Ascending aorta (tissue), 2 donors: Measurements from ENCODE around the gene ABCA1. TPM values are rescaled to one million over a fixed set of nuclear protein-coding genes. Genes with fewer than 3 reads are reported as not detected.

Experiments
- DNase-seq, 2 donors: peaks; one replicate each; pipeline ENCODE4 v3.0.0-alpha.2; 2019; ENCODE audit warnings: low spot score in 2 of 2
- H3K27ac ChIP-seq, 2 donors: fragments of 200-600 bp; sonication (generic); one replicate each; pipeline ENCODE4 v1.5.1; 2016 to 2017; ENCODE audit warnings: mild to moderate bottlenecking in 1 of 2
- H3K27me3 ChIP-seq: fragments of 200-600 bp; sonication (generic); one replicate; pipeline ENCODE4 v1.5.1; 2017
- H3K36me3 ChIP-seq, 2 donors: fragments of 200-600 bp; sonication (generic); one replicate each; pipeline ENCODE4 v1.5.1; 2016
- H3K4me1 ChIP-seq, 2 donors: fragments of 200-600 bp; sonication (generic); one replicate each; pipeline ENCODE4 v1.5.1; 2016 to 2017; ENCODE audit warnings: mild to moderate bottlenecking in 1 of 2
- H3K4me3 ChIP-seq, 2 donors: fragments of 200-600 bp; sonication (generic); one replicate each; pipeline ENCODE4 v1.5.1; 2016 to 2017; ENCODE audit warnings: mild to moderate bottlenecking in 1 of 2
- H3K9me3 ChIP-seq, 2 donors: fragments of 200-600 bp; sonication (generic); one replicate each; pipeline ENCODE4 v1.5.1; 2016
- intact Hi-C: fragments of 100-400 bp; cut with DNase I; formaldehyde crosslinking; loops from one replicate; pipeline ENCODE4 v1.15.1; 2023
- total RNA-seq: library from RNA; depleted of rRNA; stranded (reverse); fragments of >200 nt; gene quantifications from one replicate; pipeline ENCODE4 v1.1.0, GENCODE V29; 2016
- TF ChIP-seq, protein P1 (sequence below), 3 experiments: fragments of 200-600 bp in 2 of 3; fragments of 450-650 bp in 1 of 3; sonication (generic) in 2 of 3; IDR thresholded peaks; one replicate each; pipeline ENCODE4 v1.5.1; 2016 to 2019; ENCODE audit warnings: antibody characterized with exemption in 3 of 3, mild to moderate bottlenecking in 1 of 3, moderate library complexity in 1 of 3

The ABCA1 gene
- total RNA-seq, 1 donor from 2014 or later = 14.0 TPM

DNA sequence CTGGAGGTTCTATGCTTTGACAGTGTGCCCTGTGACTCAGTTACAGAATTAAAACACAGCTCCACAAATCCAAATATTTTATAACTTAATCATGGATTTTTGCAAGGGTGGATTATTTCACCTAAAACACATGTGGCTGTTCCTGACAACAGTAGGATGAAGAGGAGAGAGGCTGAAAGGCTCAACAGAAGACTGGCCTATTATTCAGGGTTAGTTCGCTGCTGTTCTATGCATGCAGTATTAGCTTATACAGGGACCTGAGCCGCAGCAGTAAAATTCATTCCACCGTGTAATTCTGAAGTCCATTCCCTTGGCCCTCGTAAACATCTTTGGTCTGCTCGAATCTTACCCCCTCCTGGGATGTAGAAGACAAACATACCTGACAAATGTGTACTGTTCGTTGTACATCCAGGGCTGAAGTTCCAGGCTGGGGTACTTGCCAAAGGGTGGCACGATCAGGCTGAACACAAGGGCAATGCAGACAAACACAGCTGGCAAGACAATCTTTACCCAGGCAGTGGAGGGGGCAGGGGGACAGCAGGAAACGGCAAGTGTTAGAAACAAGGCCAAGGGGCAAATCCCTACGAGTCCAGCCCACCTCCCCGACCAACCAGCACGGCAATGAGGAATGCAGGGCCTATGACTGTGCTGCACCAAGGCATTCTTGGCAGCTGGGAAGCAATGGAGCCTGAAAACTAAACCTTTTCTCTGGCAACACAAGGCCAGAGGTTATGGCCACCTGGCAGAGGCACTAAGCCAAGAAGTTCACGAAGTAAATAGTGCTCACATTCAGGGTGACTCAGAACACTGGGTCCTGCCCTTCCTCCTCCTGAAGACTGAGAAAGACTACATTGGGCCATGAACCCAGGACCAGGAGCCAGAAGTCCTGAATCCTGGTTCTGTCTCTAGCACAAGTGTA is 117.3 kb downstream of the ABCA1 start:
- no peak overlapping the region for H3K27ac ChIP-seq
- TF ChIP-seq, protein P1, sequence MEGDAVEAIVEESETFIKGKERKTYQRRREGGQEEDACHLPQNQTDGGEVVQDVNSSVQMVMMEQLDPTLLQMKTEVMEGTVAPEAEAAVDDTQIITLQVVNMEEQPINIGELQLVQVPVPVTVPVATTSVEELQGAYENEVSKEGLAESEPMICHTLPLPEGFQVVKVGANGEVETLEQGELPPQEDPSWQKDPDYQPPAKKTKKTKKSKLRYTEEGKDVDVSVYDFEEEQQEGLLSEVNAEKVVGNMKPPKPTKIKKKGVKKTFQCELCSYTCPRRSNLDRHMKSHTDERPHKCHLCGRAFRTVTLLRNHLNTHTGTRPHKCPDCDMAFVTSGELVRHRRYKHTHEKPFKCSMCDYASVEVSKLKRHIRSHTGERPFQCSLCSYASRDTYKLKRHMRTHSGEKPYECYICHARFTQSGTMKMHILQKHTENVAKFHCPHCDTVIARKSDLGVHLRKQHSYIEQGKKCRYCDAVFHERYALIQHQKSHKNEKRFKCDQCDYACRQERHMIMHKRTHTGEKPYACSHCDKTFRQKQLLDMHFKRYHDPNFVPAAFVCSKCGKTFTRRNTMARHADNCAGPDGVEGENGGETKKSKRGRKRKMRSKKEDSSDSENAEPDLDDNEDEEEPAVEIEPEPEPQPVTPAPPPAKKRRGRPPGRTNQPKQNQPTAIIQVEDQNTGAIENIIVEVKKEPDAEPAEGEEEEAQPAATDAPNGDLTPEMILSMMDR (IDR thresholded peaks at IDR 0.05) = no peak
- H3K4me1 ChIP-seq = no peaks in the 10 kb centered on the region
- intact Hi-C loops = no loop called here
- no peaks in the 10 kb centered on the region for H3K9me3 ChIP-seq
- no peak overlapping the region for H3K4me3 ChIP-seq
- DNase-seq = no peak
- no peaks in the 10 kb centered on the region for H3K27me3 ChIP-seq
- peaks cover 48 to 55% of the 10 kb centered on the region in 2 donors for H3K36me3 ChIP-seq

DNA sequence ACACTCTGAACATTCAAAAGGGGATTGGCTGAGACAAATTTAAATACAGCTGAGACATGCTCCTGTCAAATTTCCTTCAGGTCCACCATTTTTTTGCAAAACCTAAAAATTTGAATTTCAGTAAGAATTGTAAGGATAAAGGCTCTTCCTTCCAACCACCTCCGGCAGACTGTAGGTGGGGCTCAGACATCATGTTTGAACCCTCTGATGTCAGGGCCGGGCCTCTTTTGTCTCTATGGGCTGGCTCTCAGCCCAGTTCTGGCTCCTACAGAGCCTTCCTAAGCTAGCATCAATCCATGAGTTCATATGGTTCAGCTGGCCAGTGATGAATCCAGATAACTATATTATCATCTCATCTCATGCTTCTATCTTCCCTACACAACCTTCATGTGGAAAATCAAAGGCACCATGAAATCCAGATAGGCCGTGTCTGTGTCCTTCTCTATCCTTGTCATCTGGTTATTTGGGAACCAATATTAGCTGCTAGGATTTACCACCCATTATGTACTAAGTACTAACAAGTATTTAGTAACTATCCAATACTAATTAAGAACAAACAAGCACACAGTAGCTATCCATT is 119.8 kb downstream of the ABCA1 start:
- intact Hi-C loops = loop anchor here (10.0 kb wide), 1 partner anchor 607 kb away; no protein-coding TSS in a partner anchor
- H3K27ac ChIP-seq = no peak overlapping the region
- TF ChIP-seq, protein P1 (IDR thresholded peaks at IDR 0.05) = peak in 1 of 3 experiments; percentile 23
- no peaks in the 10 kb centered on the region for H3K4me1 ChIP-seq
- no peak for DNase-seq
- H3K4me3 ChIP-seq = no peak overlapping the region
- no peaks in the 10 kb centered on the region for H3K9me3 ChIP-seq
- H3K36me3 ChIP-seq = peaks cover 54 to 57% of the 10 kb centered on the region in 2 donors
- no peaks in the 10 kb centered on the region for H3K27me3 ChIP-seq

DNA sequence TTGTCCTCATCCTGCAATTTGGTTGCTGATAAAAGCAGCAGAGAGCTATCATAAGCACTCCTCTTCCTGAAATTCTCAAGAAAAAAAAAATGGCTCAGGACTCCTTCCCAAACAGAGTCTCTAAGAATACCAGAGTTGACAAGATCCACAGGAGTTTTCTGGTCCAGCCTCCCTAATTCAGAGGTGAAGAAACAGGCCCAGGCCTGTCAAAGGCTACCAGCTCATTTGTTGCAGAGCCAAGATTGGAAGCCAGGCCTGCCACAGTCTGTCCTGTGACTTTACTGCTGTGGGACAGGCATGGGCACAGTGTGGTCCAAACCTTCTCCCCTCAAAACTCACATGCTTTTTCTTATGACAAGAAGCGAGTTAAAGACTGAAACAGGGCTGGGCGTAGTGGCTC is 122.5 kb downstream of the ABCA1 start:
- no peak for DNase-seq
- Histone ChIP-seq H3K9me3 (no peaks in the 10 kb centered on the region), H3K27ac (no peak overlapping the region), H3K4me3 (no peak overlapping the region), H3K4me1 (no peaks in the 10 kb centered on the region), H3K36me3 (peaks cover 67 to 70% of the 10 kb centered on the region in 2 donors), H3K27me3 (no peaks in the 10 kb centered on the region)
- TF ChIP-seq, protein P1 (IDR thresholded peaks at IDR 0.05) = no peak
- intact Hi-C loops = loop anchor here (10.0 kb wide), 1 partner anchor 609 kb away; no protein-coding TSS in a partner anchor

DNA sequence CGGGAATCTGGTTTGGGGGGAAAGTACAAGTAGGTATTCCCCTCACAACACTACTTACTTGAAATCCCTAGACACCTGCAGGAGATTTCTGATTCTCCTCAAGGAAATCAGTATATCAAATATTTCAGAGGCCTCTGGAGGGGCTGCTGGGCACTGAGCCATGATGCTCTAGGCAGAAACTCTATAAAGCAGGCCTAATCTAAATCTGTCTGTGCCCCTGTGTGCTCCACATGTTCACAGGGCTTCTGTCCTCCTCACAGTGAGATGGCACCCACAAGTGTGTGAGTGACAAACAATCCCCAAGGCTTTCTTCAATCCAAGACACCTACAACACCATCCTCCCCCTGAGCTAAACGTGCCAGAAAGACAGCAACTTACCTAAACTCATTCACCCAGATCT is 125.0 kb downstream of the ABCA1 start:
- no peaks in the 10 kb centered on the region for H3K4me1 ChIP-seq
- H3K36me3 ChIP-seq = peaks cover 72 to 88% of the 10 kb centered on the region in 2 donors
- no peak overlapping the region for H3K27ac ChIP-seq
- TF ChIP-seq, protein P1 (IDR thresholded peaks at IDR 0.05) = no peak
- intact Hi-C loops = loop anchor here (10.0 kb wide), 1 partner anchor 612 kb away; no protein-coding TSS in a partner anchor
- no peaks in the 10 kb centered on the region for H3K9me3 ChIP-seq
- H3K27me3 ChIP-seq = no peaks in the 10 kb centered on the region
- no peak for DNase-seq
- H3K4me3 ChIP-seq = no peak overlapping the region

DNA sequence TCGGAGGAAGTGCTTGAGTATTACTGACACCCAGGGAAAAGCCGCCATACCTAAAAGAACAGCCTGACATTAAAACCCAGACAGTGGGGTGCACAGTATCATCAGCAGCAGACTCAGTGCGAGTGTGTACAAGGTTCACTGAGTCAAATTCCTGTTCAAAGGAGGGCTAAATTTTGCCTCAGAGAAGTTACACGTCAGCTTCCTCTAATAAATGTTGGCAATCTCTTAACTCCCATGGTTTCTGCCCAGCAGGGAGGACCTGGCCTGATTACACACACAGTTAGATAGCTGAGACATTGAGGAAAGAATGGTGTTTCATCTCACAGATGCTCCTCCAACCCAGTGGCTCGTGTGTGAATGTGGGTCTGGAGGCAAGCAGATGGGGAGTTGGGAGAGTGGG is 125.8 kb downstream of the ABCA1 start:
- Histone ChIP-seq H3K4me3 (no peak overlapping the region), H3K9me3 (no peaks in the 10 kb centered on the region), H3K36me3 (peaks cover 71 to 95% of the 10 kb centered on the region in 2 donors), H3K4me1 (no peaks in the 10 kb centered on the region), H3K27ac (no peak overlapping the region), H3K27me3 (no peaks in the 10 kb centered on the region)
- intact Hi-C loops = loop anchor here (10.0 kb wide), 1 partner anchor 613 kb away; no protein-coding TSS in a partner anchor
- DNase-seq = no peak
- TF ChIP-seq, protein P1 (IDR thresholded peaks at IDR 0.05) = no peak
